Measurements from ENCODE around the gene GP2.
"Not testable (repeated sequence)": the region's sequence is repeated elsewhere in the genome, so short reads cannot be mapped to it uniquely, and the experiment has no call there.

Gene GP2

DNA sequence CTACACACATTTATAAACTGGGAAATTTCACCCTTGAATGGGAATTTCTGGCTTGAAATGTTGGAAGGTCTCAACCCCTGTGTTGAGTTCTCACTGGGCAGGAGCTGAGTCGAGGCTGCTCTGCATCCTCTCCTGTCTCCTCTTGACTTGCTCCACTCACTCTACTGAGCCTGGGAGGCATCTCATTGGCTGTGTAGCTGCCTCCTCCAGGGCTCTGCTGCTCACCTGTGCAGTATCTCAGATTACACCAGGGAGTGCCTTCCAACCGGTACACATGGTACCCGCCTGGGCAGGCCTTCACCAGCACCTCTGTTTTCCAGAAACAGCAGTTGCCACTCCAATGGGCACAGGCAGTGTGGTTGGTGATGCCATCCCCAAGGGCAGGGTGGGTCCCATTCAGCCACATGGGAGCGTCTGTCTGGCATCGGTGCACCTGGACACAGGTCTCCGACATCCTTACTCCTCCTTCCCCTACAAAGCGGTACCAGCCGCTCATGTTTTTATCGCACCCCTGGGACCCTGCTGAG is 3.7 kb downstream of the GP2 start:
- DNase-seq, result no peak

DNA sequence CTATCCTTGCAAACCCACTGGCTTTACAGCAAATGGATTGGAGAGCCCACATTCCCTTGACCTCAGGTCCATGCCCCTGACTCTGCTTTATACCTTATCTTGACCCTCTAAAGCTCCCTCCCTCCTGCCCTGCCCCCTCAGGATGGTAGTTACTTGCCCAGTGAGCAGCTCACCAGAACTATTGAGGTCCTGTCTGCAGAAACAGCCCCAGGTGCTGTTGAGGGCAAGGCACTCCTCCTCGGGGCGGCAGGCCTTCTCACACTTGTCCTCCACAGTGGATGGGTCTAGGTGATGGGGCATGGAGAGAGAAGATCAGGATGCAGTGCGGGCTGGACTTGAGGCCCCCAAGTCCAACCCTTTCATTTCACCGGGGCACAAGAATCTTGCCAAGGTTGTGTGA is 4.6 kb downstream of the GP2 start:
- no peak for DNase-seq

DNA sequence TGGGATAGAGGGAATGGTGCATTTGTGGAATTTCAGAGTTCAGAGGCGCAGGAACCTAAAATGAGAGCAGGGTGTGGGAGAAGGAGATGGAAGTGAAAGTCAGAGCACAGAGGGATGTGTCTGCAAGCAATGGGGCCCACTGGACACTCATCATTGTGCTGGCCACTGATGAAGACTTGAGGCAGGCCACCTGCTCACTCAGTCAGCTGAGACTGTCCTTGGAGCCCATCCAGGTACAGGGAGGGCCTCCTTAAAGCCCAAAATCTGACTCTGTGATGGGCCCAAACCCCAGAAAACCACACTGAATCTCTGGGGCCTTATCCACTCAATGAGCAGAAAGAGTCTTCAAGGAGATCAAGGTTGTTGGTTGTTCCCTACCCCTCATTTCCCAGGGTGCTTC is 5.6 kb downstream of the GP2 start:
- no peak for DNase-seq

DNA sequence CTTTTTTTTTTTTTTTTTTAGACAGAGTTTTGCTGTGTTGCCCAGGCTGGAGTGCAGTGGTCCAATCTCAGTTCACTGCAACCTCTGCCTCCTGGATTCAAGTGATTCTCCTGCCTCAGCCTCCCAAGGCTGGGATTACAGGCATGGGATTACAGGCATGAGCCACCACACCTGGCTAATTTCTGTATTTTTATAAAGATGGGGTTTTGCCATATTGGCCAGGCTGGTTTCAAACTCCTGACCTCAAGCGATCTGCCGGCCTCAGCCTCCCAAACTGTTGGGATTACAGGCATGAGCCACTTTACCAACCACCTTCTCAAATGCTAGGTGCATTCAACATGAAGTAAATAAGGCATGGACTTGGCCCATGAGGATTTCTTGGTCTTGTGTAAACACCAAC is 6.3 kb downstream of the GP2 start:
- DNase-seq, result not testable (repeated sequence)

DNA sequence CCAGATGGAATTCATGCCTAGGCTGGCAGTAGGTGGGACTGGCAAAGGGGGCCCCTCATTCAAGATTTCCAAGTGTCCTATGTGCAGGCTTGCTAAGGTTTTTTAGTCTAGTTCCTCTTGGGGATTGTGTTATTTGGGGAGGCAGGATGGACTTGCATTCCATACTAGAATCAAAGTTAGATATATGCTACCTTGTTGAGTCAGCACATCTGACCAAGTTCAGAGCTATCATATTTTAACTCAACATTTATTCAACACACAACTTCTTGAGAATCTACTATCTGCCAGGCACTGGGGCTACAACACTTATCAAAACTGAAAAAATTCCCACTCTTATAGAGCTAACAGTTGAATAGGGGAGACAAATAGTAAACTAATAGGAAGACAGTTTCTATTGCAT is 6.7 kb downstream of the GP2 start:
- no peak for DNase-seq

DNA sequence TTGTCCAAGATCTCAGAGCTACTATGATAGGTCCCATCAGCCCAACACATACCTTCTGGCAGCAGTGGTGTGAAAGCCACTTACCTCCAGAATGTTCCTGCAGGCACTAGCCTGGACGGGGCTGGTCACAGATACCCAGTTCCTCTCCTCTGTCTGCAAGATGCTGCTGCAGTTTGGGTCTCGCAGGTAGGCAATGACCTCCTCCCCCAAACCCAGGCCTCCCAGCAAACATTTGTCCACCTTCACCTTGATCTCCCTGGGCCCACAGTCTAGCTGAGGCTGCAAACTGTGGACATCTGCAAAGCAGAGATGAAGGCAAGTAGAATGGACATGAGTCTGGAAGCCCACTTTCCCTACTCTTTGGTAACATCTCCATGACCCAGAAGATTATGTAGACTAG is 7.1 kb downstream of the GP2 start:
- DNase-seq, result no peak

DNA sequence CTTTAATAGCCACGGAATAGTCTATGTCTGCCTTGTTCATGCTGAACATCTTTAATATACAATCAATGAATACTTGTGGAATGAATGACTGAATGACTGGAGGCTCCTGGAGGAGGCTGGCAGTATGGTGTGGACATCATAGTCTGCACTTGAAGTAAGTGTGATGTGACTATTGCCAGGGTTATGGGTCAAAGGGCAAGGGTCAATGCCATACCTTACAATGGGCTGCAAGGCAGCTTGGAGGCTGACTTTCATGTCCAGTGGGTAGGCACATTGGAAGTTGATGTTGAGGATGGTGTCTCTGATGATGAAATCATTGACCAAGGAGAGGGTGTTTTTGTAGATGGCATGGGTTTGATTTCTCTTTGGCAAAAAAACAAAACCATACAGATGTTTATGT is 7.9 kb downstream of the GP2 start:
- DNase-seq, result no peak

DNA sequence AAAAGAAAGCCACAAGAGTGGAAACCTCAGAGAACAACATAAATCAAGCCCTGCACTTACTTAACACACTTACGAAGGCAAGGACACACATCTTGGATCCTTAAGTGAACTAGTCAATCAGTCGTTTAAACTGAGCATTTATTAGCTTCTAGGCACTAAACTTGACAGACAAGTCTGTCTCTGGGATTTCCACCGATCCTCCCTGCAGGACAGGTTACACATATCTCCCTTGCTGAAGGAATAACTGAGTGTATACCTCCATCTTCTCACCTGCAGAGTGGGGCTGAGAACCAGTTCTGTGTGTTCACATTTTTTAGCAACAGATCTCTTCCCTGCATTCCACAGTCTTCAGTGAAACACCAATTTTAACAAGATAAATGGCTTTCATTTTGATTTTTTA is 8.9 kb downstream of the GP2 start:
- no peak for DNase-seq

DNA sequence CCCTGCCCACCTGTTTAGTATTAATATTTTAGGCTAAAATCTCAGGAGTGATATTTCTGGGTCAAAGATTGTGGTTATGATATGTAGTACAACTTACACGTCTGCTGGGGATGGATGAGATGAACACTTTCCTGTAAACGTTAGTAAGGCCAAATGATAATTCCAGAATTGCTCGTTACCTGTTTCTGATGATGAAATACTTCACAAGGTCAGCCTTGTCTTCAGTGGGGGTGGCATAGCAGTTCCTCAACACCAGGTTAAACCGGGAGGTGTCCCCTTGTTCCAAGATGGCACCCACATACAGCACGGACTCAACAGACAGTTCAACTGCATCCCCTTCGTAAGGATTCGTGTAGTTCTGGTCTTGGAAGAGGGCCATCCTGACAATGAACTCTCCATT is 9.3 kb downstream of the GP2 start:
- no peak for DNase-seq

DNA sequence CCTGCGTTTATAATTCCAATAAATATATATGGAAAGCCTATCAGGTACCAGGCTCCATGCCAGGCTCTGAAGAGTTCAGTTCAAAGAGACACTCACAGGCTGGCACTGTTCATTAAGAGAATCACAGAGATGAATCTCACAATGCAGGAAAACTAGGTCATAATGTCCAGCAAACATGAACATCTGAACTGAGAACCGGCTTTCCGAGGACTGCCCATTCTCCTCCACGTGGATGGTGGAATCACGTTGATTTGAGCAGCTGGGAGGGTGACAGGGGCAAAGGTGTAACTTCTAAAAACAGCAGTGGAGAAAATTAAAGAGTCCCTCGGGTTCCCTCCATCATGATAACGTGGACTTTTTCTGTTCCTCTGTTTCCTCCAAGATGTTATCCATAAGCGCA is 10.2 kb downstream of the GP2 start:
- no peak for DNase-seq

DNA sequence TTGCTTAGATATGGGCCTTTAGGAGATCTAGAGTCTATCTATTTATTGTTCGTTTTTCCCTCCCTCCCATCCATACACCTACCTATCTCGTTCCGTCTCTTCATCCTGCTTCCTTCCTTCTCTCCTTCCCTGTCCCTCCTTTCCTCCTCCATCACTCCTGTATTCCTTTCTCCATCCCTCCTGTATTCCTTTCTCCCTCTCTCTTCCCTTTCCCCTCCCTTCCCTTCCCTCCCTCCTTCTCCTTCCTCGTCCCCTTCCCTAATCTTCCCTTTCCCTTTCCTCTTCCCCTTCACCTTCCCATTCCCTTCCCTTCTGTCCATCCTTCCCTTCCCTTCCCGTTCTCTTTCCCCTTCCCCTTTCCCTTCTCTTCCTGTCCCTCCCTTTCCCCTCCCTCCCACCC is 10.6 kb downstream of the GP2 start:
- no peak for DNase-seq

DNA sequence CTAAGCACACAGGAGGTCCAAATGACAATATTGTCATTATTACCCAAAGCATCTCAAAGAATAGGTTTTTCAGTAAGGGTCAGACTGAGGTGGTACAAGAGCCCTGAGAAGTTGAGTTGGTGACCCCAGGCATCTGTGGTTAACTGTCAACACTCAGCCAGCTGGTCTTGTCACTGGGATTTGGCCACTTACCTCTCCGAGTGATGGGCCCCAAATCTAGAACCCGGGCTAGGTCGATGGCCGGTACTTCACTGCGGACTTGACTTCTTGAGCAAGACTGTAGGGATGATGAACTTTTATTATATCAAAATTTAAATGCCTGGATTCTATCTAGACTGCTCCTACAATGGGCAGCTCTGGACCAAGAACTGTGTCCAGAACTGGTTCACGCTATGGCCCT is 11.5 kb downstream of the GP2 start:
- no peak for DNase-seq

DNA sequence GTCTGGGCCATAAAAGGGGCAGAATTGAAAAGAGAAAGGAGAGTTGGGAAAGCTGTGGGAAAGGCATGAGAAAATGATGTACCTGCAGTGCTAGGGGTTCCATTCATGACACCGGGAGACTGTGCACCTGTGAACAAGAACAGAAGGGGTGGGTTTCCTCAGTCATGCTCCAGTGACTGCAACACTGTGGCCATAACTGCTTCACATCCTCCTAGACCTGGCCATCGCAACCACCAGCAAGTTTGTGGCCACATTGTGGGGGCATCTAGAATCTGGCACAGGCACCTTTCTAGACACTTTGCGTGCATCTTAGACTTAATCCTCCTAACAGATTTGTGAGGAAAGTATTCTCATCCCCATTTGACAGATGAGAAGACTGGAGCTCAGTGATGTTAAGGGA is 12.7 kb downstream of the GP2 start:
- no peak for DNase-seq

DNA sequence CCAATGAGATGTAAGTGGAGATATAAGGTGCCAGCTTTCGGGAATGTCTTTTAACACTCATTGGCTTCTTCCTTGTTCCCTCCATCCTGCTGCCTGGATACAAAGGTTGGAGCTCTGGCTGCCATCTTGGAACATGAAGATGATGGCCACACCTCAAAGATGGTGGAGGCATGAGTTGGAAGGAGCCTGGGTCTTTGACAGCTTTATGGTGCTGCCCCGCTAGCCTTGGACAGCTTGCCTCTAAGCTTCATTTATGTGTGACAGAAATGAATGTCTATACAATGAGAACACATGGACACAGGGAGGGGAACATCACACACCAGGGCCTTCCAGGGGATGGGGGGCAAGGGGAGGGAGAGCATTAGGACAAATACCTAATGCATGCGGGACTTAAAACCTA is 13.6 kb downstream of the GP2 start:
- DNase-seq, result no peak

DNA sequence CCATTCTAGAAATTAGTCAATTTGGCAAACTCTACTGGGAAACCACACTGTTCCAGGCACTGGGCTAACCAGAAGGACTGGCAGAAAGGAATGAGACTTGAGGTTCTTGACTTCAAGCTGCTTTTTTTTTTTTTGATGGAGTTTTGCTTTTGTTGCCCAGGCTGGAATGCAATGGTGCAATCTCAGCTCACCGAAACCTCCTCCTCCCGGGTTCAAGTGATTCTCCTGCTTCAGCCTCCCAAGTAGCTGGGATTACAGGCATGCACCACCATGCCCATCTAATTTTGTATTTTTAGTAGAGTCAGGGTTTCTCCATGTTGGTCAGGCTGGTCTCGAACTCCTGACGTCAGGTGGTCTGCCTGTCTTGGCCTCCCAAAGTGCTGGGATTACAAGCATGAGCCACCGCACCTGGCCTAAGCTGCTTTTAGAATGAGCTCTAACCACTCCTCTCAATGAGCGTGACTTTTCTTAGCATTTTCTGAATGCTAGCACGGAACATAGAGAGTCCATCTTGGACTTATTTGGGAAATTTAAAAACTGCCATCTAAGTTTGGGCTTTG is 14.7 kb downstream of the GP2 start:
- not testable (repeated sequence) for DNase-seq

DNA sequence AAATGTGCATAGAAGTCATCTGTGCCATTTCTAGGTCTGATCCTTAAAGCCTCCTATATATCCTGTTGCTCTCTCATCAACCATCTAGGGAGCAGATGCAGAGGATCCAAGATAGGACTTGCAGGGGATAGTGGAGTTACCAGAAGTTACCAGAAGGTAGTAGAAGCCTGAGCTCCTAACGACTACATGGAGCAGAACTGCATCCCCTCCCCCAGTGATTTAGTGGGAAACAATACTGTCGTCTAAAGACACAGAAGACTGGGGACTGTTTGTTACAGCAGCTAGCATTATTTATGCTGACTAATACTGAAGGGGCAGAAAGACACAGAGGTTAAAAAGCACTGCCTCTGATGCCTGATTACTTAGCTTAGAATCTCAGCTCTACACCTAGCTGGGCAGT is 15.8 kb downstream of the GP2 start:
- DNase-seq, result no peak

DNA sequence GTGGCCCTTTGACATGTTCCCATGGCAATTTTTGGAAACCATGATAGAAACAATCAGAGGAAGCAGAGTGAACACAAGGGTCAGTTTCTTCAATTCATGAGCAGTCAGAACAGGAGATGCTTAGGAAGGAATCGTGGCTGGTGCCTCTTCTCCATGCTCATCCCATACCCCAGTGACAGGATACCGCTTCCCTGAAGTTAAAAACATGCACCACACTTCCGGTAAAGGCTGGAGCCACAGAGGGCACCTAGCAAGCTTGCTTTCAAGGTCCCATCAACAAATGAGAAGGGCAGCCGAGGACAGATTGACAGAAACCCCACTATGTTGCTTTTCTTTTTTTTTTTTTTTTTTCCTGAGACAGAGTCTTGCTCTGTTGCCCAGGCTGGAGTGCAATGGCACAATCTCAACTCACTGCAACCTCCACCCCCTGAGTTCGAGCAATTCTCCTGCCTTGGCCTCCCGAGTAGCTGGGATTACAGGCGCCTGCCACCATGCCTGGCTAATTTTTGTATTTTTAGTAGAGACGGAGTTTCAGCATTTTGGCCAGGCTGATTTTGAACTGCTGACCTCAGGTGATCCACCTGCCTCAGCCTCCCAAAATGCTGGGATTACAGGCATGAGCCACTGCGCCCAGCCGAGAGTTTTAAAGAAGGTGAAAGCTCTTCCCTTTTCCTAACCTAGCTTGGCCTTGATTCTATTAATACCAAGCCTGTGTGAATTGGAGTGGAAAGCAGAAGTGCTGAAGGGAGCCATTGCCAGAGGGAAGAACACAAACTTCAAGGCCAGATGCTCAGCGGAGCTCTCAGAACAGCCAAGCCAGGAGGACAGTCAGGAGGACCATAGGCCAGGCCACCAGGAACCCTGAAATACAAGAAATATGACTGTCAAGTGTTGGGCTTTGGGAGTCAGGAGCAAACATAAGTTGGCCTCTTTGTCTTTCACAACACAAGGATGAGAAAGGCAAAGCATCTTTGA is 16.6 kb downstream of the GP2 start:
- DNase-seq, result no peak

DNA sequence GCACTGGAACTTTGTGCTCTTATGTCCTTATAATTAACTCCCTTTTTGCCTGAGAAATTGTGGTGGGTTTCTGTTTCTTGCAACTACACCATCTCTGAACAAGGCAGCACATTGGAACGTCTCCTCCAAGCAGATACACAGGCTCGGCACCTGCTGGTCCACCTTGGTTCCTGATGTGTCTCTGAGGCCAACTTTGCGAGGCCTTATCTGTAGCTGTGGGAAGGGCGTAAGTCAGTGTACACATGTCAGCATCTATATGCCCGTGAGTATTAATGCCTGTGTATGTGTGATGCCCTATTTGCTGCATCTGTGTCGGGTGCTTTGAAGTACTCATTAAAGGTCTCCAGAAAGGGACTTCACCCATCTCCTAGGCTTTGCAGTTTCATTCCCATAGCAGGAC is 17.5 kb downstream of the GP2 start:
- no peak for DNase-seq

DNA sequence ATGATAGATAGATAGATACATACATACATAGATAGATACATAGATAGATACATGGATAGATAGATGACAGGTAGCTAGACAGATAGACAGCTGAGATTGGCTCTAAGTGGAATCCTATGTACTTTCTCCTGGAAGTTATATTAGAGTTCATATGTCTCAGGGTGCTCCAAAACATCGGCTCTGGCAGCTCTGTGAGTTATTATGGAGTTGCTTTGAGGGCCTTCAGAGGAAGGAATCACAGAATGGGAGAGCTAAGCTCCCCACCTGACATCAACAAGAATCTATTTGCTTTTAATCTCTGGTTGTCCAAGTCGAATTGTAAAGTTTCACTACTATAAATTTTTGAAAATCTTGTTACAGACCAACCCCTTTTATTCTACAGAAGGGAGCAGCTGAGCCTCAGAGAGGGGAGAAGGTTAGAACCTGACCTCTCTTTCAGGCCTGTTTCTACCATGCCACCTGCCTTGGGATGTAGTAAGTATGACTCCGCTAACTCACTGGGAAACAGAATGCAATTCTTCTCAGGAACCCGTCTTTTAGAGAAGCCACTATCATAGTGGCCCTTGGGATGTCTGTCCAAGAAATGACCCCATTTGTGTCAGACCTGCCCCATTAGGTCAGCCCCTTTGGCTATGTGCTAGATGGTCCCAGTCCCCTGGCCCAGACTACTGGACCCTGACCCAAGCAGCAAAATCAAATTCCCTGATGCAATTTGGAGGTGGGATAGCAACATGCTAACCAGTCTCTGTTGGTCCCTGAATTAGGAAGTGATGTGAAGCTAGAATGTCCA is 18.3 kb downstream of the GP2 start:
- DNase-seq, result no peak

DNA sequence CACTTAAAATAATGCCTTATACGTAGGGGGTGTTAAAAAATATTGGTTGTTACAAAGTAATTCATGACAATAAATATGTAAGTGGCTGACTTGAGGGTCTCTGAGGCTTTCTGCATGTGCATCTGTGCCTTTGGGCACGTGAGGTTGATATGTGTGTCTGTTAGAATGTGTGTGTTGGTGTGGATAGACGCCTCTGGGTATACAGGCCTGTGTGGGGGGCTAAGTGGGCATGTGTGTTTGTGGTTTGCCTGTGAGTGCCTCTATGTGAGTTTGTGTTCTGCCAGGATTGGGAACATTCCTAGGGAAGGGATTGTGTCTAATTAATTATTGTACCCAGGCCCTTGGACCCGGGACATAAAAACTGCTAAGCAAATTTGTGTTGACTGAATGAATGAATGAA is 19.0 kb downstream of the GP2 start:
- no peak for DNase-seq

DNA sequence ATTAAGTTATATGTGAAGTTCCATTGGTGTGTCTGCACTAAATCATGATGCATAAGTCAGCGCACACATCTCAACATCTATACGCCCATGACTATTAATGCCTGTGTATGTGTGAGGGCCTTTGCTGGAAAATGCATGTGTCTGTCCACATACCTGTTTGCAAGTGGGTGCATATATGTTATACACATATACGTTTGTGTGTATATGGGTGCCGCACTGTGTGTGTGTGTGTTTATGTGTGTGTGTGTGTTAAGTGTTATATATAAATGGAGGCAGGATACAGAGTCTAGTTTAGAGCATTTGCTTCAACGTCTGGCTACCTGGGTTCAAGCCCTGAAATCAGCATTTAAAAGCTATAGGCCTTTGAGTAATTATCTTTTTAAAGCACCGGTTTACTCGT is 19.5 kb downstream of the GP2 start:
- DNase-seq, result no peak

DNA sequence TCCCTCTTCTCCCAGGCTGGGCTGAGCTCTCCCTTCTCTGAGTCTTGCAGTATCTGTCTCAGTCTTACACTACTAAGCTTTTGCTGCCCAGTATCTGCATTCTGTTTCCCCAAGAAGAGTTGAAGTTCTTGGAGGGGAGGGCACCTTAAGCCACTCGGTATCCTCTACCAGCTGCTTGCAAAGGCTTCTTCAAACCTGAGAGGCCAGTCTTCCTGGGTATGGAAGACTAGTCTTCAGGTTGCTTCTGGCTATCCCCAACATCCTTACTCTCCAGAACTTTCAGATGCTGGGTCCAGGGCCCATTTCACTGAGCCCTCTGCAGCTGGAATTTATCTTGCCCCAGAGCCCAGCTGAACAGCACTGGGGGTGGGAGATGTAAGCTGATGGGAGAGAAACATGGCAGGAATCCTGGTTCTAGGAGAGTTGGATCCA is 20.1 kb downstream of the GP2 start:
- no peak for DNase-seq

DNA sequence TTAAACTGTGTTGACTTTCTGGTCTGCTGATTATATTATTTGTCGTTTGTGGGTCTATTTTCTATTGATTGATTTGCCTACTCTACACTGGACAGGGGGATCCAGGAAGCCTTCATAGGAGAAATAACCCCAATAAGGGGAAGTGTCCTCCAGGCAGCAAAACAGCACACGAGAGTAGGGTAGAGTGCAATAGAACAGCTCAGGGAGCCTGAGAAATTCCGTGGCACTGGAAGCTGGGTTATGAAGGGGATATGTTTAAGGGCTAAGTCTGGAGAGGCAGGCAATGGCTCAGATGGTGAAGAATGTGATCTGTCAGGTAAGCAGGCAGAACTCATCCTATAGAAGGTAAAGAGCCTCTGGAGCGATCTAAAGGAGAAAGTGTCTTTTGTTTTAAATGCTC is 20.9 kb downstream of the GP2 start:
- no peak for DNase-seq

DNA sequence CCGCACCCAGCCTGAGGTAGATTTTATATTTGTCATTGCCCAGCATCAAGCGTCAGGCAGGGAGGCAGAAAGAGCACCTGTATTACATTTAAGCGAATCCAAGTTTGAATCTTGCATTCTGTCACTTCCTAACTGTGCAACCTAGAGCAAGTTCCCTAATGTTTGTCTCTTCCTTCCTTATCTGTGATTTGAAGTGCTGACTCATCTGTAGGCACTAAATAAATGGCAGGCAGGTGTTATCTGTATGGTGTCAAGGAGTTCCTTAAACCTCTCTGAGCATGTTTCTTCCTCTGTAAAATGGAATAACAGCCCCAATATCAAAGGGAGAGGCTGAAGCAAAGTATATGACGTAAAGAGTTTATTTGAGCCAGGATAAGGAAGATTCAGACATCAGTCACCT is 24.3 kb downstream of the GP2 start:
- no peak for DNase-seq
